ENCODE data around the gene ABHD5. TPM values are rescaled to one million over a fixed set of nuclear protein-coding genes. Genes with fewer than 3 reads are reported as not detected.

The ABHD5 gene
- total RNA-seq, 1 experiment from 2014 or later: 11.3 TPM

DNA sequence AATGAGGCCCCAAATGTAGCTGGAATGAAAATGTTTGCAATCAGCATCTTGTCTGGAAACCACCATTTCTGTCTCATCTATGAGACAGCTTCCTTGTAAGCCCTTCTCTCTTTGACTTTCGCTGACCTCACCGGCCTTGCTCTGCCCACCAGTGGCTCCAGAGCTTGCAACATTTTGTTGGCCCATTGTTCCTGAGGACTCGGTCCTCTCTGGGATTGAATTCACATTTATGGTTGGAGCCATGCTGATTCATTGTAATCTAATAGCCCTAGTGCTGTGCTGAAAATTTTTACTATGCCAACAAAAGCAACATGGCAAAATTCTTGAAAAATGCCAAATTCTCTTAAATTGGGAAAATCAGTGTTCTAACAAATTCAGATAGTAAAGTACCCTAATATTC, 37.2 kb downstream of the ABHD5 start:
- Mint-ChIP-seq H3K27me3 (ENCODE audit: low read depth) (no peaks in the 10 kb centered on the region), H3K9me3 (0 out of 2 replicates have a peak, but pooled peaks cover 4% of the 10 kb centered on the region), H3K36me3 (no peaks in the 10 kb centered on the region), H3K4me1 (peaks cover 16% of the 10 kb centered on the region), H3K4me3 (no peak overlapping the region), H3K27ac (no peak overlapping the region)
- DNase-seq (ENCODE audit: low spot score): no peak
- ChIA-PET CTCF (no interaction called here), POLR2A (no interaction called here)
- TF ChIP-seq ZNF317 (CRISPR knock-in tag; IDR thresholded peaks at IDR 0.05; ENCODE audit: borderline replicate concordance, low read depth): no peak
- TF ChIP-seq OVOL2 (CRISPR knock-in tag; IDR thresholded peaks at IDR 0.05; ENCODE audit: borderline replicate concordance): no peak
- no peak for TF ChIP-seq ZNF512 (CRISPR knock-in tag; IDR thresholded peaks at IDR 0.05; ENCODE audit: borderline replicate concordance)
- TF ChIP-seq ZNF423 (CRISPR knock-in tag; IDR thresholded peaks at IDR 0.05): no peak
- TF ChIP-seq ZNF281 (CRISPR knock-in tag; IDR thresholded peaks at IDR 0.05): no peak
- no peak for TF ChIP-seq JAZF1 (CRISPR knock-in tag; IDR thresholded peaks at IDR 0.05)
- no peak for TF ChIP-seq USF2 (CRISPR knock-in tag; IDR thresholded peaks at IDR 0.05)
- no peak for ATAC-seq

GRCh38 chr3:43728476-43728875, 37.7 kb downstream of the ABHD5 start:
- POLR2A ChIA-PET: no interaction called here
- CTCF ChIA-PET: no interaction called here
- ATAC-seq: no peak
- Mint-ChIP-seq H3K36me3 (no peaks in the 10 kb centered on the region), H3K27me3 (ENCODE audit: low read depth) (no peaks in the 10 kb centered on the region), H3K4me3 (no peak overlapping the region), H3K9me3 (0 out of 2 replicates have a peak, but pooled peaks cover 4% of the 10 kb centered on the region), H3K4me1 (peaks cover 21% of the 10 kb centered on the region), H3K27ac (no peak overlapping the region)
- TF ChIP-seq GRHL2 (CRISPR knock-in tag; IDR thresholded peaks at IDR 0.05; ENCODE audit: insufficient replicate concordance, severe bottlenecking) (no peak), ZNF512 (CRISPR knock-in tag; IDR thresholded peaks at IDR 0.05; ENCODE audit: borderline replicate concordance) (no peak), ZNF232 (CRISPR knock-in tag; IDR thresholded peaks at IDR 0.05) (no peak), TP53 (CRISPR knock-in tag; IDR thresholded peaks at IDR 0.05) (no peak), TEAD4 (CRISPR knock-in tag; IDR thresholded peaks at IDR 0.05) (no peak)
- no peak for DNase-seq (ENCODE audit: low spot score)

DNA sequence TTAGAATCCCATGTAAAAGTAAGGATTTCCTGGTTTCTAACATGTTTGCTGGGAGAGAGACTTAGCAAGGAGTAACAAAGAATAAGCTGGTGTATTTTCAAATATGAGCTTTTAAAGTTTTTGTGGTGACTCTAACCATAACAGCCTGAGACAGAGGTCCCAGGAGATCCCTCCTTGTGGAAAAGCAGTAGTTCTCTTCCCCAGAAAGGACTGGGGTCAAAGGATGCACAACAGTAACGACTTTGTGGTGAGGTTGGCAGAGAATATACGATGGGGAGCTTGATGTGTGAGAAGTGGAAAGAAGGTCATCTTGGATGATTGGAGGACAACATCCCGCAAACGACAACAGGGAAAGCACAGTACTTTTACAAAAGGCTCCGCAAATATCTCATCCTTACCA, 38.2 kb downstream of the ABHD5 start:
- ATAC-seq: no peak

More for the DNA sequence above, 38.2 kb downstream of the ABHD5 start:
- CTCF ChIA-PET: no interaction called here
- no peaks in the 10 kb centered on the region for H3K27me3 Mint-ChIP-seq (ENCODE audit: low read depth)
- no peak for TF ChIP-seq FOXP1 (CRISPR knock-in tag; IDR thresholded peaks at IDR 0.05; ENCODE audit: borderline replicate concordance)
- no peak for TF ChIP-seq ZNF671 (CRISPR knock-in tag; IDR thresholded peaks at IDR 0.05)
- TF ChIP-seq ZNF396 (CRISPR knock-in tag; IDR thresholded peaks at IDR 0.05; ENCODE audit: borderline replicate concordance): no peak
- TF ChIP-seq GABPB1 (CRISPR knock-in tag; IDR thresholded peaks at IDR 0.05): no peak
- TF ChIP-seq ATF1 (CRISPR knock-in tag; IDR thresholded peaks at IDR 0.05): no peak
- no peak overlapping the region for H3K4me3 Mint-ChIP-seq
- POLR2A ChIA-PET: no interaction called here
- H3K36me3 Mint-ChIP-seq: no peaks in the 10 kb centered on the region
- H3K4me1 Mint-ChIP-seq: peaks cover 26% of the 10 kb centered on the region
- H3K27ac Mint-ChIP-seq: no peak overlapping the region
- 0 out of 2 replicates have a peak, but pooled peaks cover 4% of the 10 kb centered on the region for H3K9me3 Mint-ChIP-seq
- DNase-seq (ENCODE audit: low spot score): no peak
